K562 (cell line): ENCODE data around the gene SUSD3.

Source experiments
- KAT2B ChIP-seq: IDR thresholded peaks from one replicate; pipeline ENCODE4 v1.6.1; 2012; ENCODE audit warnings: low read depth, mild to moderate bottlenecking, control low read depth, inconsistent platforms, low read length, moderate library complexity
- NFXL1 ChIP-seq: fragments of 450-650 bp; formaldehyde crosslinking; IDR thresholded peaks from 2 replicates; pipeline ENCODE4 v1.4.0; 2021; ENCODE audit warnings: mild to moderate bottlenecking
- PHF21A ChIP-seq: fragments of 450-650 bp; IDR thresholded peaks from 2 replicates; pipeline ENCODE4 v1.6.1; 2017; ENCODE audit warnings: low read depth, borderline replicate concordance
- POLR2A ChIP-seq: fragments of 450-650 bp; conservative IDR thresholded peaks from 2 replicates; pipeline ENCODE4 v1.6.1; 2016
- STAT6 ChIP-seq: sonication (generic); formaldehyde crosslinking; IDR thresholded peaks from 2 replicates; pipeline ENCODE4 v1.8.1; 2023; ENCODE audit warnings: mild to moderate bottlenecking, missing genetic modification reagents

GRCh38 chr9:93123561-93124283 is 65.2 kb downstream of the SUSD3 start:
- TF ChIP-seq PHF21A (no peak), POLR2A (no peak), KAT2B (no peak), NFXL1 (CRISPR knock-in tag) (no peak), STAT6 (CRISPR knock-in tag) (no peak)
